ENCODE data around the gene NR6A1.

NR6A1 gene

DNA sequence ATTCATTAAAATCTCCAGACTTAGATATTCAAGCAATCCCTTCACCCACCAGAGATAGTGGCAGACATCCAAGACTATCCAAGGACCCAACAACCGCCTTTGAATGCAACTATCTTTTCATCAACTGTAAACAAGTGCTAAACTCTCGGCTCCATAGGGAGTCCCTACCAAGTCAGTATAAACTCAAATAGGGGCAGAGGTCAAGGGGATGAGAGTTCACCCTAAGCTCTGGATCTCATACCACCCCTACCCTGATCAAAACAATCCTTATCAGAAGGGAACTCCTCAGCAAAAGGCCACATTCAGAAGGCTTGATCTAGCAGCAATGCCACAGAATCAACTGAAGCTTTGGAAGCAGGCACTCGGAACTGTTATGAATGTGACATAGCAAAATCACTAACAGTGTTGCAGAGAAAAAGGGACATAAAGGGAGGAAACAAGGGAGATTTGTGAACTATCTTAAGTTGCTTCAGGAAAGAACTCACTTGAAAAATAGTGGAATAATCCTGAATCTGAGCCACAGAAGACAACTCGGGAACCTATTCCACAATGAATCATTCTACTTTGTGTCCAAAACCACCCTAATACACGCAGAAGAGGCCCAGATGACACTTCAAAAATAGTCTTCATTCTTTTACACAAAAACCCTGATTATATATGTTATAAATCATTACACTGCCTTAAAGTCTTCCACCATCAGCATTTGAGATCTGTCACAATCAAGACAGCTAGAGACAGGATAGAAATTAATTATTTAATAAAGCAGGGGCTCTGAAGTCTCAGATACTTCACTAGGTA lies 49.8 kb downstream of the NR6A1 start:
- no peak for DNase-seq

DNA sequence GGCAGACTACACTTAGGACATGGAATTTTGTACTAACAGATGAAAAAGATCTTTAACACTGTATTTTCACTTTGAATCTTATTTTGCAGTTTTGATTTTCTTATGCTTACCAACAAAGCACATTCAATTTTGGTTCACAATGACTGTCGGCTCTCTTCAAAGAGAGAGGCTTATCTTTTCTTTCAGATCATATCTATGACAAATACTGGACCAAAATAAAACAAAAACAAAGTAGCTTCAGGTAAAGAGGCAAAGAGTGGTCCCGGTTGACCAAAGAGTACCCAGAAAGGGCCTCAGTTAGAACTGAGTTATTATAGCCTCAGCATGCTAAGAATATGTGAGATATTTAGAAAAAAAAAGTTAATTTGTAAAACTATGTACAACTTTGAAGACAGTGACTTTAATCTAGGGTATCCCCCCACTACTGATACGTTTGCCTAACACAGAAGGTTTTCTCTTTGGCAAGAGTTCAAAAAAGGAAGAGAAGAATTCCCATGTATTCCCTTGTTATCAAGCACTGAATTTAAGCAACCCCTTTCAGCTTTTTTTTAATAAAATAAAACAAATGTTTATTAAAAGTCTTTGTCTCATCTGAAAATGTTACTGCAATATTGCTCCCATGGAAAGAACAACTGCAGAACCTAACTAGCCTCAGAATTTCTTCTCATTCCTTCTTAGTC lies 50.5 kb downstream of the NR6A1 start:
- DNase-seq = no peak

DNA sequence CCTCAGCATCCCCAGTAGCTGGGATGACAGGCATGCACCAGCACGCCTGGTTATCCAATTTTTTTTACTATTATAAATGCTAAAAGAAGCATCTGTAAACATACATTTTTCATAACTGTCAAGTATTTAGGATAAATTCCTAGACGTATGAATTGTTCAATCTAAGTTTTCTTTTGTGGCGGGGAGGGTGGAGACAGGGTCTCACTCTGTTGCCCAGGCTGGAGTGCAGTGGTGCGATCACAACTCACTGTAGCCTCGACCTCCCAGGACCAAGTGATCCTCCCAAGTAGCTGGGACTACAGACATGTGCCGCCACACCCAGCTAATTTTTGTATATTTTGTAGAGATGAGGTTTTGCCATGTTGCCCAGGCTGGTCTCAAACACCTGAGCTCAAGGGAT lies 52.2 kb downstream of the NR6A1 start:
- no peak for DNase-seq

DNA sequence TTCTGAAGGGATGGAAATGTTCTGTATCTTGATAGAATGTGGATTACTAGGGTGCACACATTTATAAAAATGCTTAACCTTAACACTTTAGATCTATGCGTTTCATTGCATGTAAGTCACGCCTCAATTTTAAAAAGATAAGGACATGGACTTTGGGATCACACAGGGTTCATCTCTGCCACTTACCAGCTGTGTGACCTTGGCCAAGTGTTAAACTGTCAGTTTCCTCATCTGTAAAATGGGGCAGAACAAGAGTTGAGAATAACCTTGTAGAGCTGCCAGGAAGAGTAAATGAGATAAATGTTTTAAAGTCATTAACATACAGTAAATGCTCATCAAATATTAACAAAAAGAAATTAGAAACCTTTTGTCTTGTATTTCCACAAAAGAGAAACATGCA lies 53.5 kb downstream of the NR6A1 start:
- no peak for DNase-seq

DNA sequence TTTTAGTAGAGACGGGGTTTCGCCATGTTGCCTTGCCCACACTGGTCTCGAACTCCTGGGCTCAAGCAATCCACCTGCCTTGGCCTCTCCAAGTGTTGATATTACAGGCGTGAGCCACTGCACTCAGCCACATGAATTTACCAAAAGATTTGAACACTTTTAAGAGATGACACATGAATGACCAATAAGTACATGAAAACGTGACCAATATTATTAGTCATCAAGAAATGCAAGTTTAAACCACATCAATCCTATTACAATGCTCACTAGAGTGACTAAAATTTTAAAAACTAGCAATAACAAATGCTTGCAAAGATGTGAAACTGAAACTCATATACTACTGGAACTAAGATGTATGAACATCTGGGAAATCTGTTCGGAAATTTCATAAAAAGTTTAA lies 54.3 kb downstream of the NR6A1 start:
- DNase-seq = no peak

GRCh38 chr9:124710766-124711165 lies 60.3 kb downstream of the NR6A1 start:
- no peak for DNase-seq

DNA sequence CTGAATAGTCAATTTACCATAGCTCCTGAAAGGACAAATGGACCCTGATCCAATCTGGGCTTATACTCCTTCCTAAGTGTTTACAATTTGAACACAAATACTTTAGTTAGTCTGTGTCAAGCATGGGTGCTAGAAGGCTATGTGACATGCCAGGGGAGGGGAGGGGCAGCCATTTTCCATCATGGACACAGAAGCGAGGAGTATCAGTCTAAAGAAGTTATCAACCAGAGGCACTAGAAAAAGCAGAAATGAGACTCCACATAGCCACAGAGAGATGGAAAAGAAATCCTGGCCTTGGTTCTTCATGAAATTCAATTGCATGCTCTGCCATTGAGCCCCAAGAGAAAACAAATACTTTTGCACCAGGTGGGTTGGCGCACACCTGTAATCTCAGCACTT lies 61.8 kb downstream of the NR6A1 start:
- DNase-seq = no peak

GRCh38 chr9:124708633-124709291 lies 62.3 kb downstream of the NR6A1 start:
- no peak for DNase-seq

GRCh38 chr9:124708074-124708473 lies 63.0 kb downstream of the NR6A1 start:
- no peak for DNase-seq

- DNase-seq = no peak
These were observed 63.4 kb downstream of the NR6A1 start for GRCh38 chr9:124707666-124708065.

GRCh38 chr9:124706685-124707084 lies 64.4 kb downstream of the NR6A1 start:
- DNase-seq = no peak

- no peak for DNase-seq
These were observed 71.5 kb downstream of the NR6A1 start for GRCh38 chr9:124699575-124699974.

DNA sequence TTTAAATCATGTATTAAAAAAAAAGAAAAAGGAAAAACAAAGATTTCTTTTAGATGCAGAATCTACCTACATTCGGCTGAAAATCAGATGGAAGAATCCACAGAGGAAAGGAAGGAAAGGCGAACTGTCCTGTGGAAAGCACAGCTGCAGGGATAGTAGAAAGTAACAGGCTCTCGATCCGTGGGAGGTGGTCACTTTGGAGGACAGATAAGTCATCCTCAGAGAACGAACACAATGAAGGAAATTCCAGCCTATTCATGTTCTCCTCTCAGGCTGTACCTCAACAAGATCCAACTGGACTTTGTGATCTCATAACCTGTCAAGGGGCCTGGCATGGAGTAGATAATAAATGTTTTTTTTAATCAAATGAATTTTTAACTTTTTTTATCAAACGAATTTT lies 72.8 kb downstream of the NR6A1 start:
- DNase-seq = no peak

GRCh38 chr9:124697326-124698200 lies 73.5 kb downstream of the NR6A1 start:
- DNase-seq = no peak

- DNase-seq = no peak
These were observed 75.0 kb downstream of the NR6A1 start for GRCh38 chr9:124696101-124696500.

DNA sequence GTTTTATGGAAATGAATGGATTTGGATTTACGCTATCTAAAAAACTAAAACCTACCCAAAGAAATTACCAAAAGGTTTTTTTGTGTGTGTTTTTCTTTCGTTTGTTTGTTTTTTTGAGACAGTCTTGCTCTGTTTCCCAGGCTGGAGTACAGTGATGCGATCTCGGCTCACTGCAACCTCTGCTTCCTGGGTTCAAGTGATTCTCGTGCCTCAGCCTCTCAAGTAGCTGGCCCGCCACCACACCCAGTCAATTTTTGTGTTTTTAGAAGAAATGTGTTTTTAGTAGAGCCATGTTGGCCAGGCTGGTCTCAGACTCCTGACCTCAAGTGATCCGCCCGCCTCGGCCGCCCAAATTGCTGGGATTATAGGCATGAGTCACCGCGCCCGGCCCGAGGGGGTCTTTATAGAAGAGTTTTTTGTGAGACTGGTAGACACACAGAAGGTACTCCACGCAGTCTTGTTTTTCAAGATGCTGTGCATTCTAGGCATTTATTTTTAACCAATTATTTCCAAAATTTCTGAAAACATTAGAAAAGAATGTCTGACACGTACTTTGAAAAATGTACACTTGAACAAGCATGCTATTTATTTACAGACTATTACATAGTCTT lies 75.7 kb downstream of the NR6A1 start:
- DNase-seq = no peak

GRCh38 chr9:124694414-124695279 lies 76.5 kb downstream of the NR6A1 start:
- DNase-seq = no peak

DNA sequence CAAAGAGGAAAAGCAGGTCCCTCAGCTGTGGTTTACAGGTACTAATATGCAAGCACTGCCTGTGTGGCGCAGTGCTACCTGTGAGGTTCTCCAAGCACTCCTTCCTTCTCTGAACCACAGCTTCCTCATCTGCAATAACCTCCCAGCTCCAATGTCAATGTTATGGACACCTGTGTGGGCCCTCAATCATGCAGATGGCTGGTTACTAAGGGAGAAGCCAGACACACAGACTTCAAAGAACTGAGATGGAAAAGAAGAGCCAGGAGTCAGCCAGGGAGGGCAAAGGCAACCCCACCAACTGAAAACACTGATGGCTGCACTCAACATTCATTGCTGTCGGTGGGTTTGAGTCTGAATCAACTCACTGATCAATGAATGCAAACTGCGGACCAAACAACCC lies 77.7 kb downstream of the NR6A1 start:
- no peak for DNase-seq

GRCh38 chr9:124688238-124688904 lies 82.7 kb downstream of the NR6A1 start:
- DNase-seq = no peak

DNA sequence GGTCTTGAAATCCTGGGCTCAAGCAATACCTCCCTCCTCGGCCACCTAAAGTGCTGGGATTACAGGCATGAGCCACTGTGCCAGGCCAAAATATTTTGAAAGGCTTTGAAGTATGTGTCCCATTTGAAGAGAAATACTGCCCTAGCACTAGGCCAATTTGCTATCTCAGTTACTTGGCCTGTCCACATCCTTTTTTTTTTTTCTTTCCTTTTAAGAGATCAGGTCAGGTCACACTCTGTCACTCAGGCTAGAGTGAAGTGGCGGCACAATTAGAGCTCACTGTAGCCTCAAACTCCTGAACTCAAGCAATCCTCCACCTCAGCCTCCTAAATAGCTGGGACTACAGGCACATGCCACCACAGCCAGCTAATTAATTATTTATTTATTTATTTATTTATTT lies 84.2 kb downstream of the NR6A1 start:
- DNase-seq = no peak

DNA sequence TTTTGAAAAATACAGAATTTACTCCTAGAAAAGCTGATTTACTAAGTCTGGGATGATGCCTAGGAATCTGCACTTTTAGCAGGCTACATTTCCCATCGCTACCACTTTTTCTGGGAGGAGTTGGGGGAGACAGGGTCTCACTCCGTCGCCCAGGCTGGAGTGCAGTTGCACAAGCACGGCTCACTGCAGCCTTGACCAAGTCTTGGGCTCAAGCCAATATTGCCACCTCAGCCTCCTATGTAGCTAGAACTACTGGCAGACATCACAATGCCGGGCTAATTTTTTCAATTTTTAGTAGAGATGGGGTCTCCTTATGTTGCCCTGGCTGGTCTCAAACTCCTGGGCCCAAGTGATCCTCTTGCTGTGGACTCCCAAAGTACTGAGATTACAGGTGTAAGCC lies 85.9 kb downstream of the NR6A1 start:
- DNase-seq = no peak

Data from RPMI8226 (cell line).